Neural progenitor cell (in vitro differentiated cells): ENCODE data around the gene CISTR.

Experiments
- CTCF ChIP-seq: fragments of 200-600 bp; sonication (generic); IDR thresholded peaks from 2 replicates; pipeline ENCODE4 v1.5.1; 2017; ENCODE audit warnings: antibody characterized with exemption, mild to moderate bottlenecking
- EZH2 ChIP-seq: fragments of 200-600 bp; sonication (generic); IDR thresholded peaks from 2 replicates; pipeline ENCODE4 v1.6.1; 2017; ENCODE audit warnings: antibody characterized with exemption, mild to moderate bottlenecking, moderate library complexity
- EZH2phosphoT487 ChIP-seq: fragments of 200-600 bp; sonication (generic); IDR thresholded peaks from 2 replicates; pipeline ENCODE4 v1.6.1; 2017; ENCODE audit warnings: antibody characterized with exemption

- TF ChIP-seq CTCF (peak; percentile 93), EZH2 (peak; percentile 52), EZH2phosphoT487 (no peak)
Observed at GRCh38 chr12:53743266-53744129, 8.3 kb downstream of the CISTR start.
